ENCODE measurements around the gene MEF2B. TPM values are rescaled to one million over a fixed set of nuclear protein-coding genes. Genes with fewer than 3 reads are reported as not detected.

The MEF2B gene
- polyA plus RNA-seq, 1 donor from 2014 or later, result 0.22 TPM

DNA sequence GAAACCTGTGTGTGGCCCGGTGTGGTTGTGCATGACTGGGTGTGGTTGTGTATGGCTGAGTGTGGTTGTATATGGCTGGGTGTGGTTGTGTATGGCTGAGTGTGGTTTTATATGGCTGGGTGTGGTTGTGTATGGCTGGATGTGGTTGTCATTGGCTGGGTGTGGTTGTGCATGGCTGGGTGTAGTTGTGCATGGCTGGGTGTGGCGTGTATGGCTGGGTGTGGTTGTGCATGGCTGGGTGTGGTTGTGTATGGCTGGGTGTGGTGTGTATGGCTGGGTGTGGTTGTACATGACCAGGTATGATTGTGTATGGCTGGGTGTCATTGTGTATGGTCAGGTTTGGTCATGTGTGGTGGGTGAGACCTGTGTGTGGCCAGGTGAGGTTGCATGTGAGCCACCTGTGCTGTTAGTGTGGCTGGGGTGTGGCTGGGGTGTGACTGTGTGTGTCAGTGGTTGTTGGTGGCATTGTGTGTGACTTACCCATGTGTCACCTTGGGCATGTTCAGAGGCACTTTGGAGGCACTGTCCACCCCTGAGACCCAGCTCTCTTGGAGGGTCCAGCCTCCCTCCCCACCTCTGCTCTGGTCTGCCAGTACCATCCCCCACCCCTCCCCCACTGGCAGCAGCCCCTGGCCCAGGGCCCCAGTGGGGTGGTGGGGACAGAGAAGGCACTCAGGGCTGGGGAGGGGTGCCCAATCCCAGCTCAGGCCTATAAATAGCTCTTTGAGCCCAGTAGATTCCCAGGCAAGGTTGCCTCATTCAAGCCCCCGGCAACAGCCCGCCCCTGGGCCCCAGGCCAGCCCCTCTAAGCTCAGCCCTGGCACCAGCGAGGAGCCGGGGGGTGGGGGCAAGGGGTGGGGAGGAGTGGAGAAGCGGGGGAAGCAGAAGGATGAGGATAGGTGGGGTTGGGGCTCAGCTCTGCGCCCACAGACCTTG lies 37.8 kb upstream of the MEF2B start:
- Histone ChIP-seq H3K36me3 (ENCODE audit: insufficient read depth, low read length) (no peaks in the 10 kb centered on the region), H3K4me2 (ENCODE audit: low read length) (no peak overlapping the region), H3K9me3 (ENCODE audit: low read length) (no peaks in the 10 kb centered on the region), H3K4me3 (ENCODE audit: low read length) (no peak overlapping the region), H3K79me2 (replicated peaks; ENCODE audit: insufficient read depth, low read length) (peaks cover 16% of the 10 kb centered on the region), H4K20me1 (ENCODE audit: insufficient read depth) (no peaks in the 10 kb centered on the region), H2AFZ (ENCODE audit: low read depth, low read length) (no peak overlapping the region), H3K27ac (ENCODE audit: low read length) (no peak overlapping the region), H3K27me3 (ENCODE audit: insufficient read depth, low read depth, low read length) (no peaks in the 10 kb centered on the region), H3K9me2 (ENCODE audit: insufficient read depth, low read length) (no peaks in the 10 kb centered on the region), H3K9ac (ENCODE audit: low read length) (no peak overlapping the region), H3F3A (ENCODE audit: insufficient read depth, low read length, poor library complexity, severe bottlenecking) (no peaks in the 10 kb centered on the region)
- TF ChIP-seq RAD21 (conservative IDR thresholded peaks at IDR 0.05) (no peak), SMC3 (conservative IDR thresholded peaks at IDR 0.05; ENCODE audit: poor library complexity) (no peak), EZH2 (IDR thresholded peaks at IDR 0.05; ENCODE audit: borderline replicate concordance, insufficient read depth, low read length, poor library complexity, severe bottlenecking) (no peak), EP300 (conservative IDR thresholded peaks at IDR 0.05; ENCODE audit: poor library complexity, severe bottlenecking) (no peak), POLR2AphosphoS5 (IDR thresholded peaks at IDR 0.05) (no peak), TAF1 (IDR thresholded peaks at IDR 0.05; ENCODE audit: low read depth) (no peak), MXI1 (conservative IDR thresholded peaks at IDR 0.05; ENCODE audit: poor library complexity, severe bottlenecking) (no peak)
- TF ChIP-seq, protein P1, sequence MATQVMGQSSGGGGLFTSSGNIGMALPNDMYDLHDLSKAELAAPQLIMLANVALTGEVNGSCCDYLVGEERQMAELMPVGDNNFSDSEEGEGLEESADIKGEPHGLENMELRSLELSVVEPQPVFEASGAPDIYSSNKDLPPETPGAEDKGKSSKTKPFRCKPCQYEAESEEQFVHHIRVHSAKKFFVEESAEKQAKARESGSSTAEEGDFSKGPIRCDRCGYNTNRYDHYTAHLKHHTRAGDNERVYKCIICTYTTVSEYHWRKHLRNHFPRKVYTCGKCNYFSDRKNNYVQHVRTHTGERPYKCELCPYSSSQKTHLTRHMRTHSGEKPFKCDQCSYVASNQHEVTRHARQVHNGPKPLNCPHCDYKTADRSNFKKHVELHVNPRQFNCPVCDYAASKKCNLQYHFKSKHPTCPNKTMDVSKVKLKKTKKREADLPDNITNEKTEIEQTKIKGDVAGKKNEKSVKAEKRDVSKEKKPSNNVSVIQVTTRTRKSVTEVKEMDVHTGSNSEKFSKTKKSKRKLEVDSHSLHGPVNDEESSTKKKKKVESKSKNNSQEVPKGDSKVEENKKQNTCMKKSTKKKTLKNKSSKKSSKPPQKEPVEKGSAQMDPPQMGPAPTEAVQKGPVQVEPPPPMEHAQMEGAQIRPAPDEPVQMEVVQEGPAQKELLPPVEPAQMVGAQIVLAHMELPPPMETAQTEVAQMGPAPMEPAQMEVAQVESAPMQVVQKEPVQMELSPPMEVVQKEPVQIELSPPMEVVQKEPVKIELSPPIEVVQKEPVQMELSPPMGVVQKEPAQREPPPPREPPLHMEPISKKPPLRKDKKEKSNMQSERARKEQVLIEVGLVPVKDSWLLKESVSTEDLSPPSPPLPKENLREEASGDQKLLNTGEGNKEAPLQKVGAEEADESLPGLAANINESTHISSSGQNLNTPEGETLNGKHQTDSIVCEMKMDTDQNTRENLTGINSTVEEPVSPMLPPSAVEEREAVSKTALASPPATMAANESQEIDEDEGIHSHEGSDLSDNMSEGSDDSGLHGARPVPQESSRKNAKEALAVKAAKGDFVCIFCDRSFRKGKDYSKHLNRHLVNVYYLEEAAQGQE (IDR thresholded peaks at IDR 0.05; ENCODE audit: borderline replicate concordance), result no peak
- TF ChIP-seq, protein P2, sequence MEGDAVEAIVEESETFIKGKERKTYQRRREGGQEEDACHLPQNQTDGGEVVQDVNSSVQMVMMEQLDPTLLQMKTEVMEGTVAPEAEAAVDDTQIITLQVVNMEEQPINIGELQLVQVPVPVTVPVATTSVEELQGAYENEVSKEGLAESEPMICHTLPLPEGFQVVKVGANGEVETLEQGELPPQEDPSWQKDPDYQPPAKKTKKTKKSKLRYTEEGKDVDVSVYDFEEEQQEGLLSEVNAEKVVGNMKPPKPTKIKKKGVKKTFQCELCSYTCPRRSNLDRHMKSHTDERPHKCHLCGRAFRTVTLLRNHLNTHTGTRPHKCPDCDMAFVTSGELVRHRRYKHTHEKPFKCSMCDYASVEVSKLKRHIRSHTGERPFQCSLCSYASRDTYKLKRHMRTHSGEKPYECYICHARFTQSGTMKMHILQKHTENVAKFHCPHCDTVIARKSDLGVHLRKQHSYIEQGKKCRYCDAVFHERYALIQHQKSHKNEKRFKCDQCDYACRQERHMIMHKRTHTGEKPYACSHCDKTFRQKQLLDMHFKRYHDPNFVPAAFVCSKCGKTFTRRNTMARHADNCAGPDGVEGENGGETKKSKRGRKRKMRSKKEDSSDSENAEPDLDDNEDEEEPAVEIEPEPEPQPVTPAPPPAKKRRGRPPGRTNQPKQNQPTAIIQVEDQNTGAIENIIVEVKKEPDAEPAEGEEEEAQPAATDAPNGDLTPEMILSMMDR (IDR thresholded peaks at IDR 0.05; ENCODE audit: poor library complexity, severe bottlenecking), result no peak

DNA sequence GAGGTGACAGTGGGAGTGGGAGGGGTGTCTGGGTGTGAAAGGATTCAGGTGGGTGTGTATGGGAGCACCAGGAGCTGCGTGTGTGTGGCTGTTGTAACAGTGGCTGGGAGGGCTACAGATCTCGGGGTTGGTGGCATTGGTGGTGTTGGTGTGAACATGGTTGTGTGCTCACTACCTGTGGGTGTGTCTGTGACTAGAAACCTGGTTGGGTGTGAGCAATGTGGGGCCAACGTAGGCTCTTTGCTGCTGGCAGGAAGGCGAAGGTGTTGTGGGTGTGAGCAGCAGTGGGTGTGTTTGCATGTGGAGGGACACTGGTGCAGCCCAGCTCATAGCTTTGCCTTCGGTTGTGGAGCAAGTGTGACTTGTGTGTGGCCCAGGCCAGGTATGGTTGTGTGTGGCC lies 36.9 kb upstream of the MEF2B start:
- H2AFZ ChIP-seq (ENCODE audit: low read depth, low read length), result no peak overlapping the region
- peaks cover 6% of the 10 kb centered on the region for H3K79me2 ChIP-seq (replicated peaks; ENCODE audit: insufficient read depth, low read length)
- H3K4me2 ChIP-seq (ENCODE audit: low read length), result no peak overlapping the region
- no peak for TF ChIP-seq SMC3 (conservative IDR thresholded peaks at IDR 0.05; ENCODE audit: poor library complexity)
- TF ChIP-seq, protein P2 (IDR thresholded peaks at IDR 0.05; ENCODE audit: poor library complexity, severe bottlenecking), result no peak
- TF ChIP-seq EZH2 (IDR thresholded peaks at IDR 0.05; ENCODE audit: borderline replicate concordance, insufficient read depth, low read length, poor library complexity, severe bottlenecking), result no peak
- TF ChIP-seq MXI1 (conservative IDR thresholded peaks at IDR 0.05; ENCODE audit: poor library complexity, severe bottlenecking), result no peak
- no peak for TF ChIP-seq EP300 (conservative IDR thresholded peaks at IDR 0.05; ENCODE audit: poor library complexity, severe bottlenecking)
- TF ChIP-seq POLR2AphosphoS5 (IDR thresholded peaks at IDR 0.05), result no peak
- TF ChIP-seq, protein P1 (IDR thresholded peaks at IDR 0.05; ENCODE audit: borderline replicate concordance), result no peak
- no peak for TF ChIP-seq RAD21 (conservative IDR thresholded peaks at IDR 0.05)
- no peak for TF ChIP-seq TAF1 (IDR thresholded peaks at IDR 0.05; ENCODE audit: low read depth)
- no peaks in the 10 kb centered on the region for H4K20me1 ChIP-seq (ENCODE audit: insufficient read depth)
- no peak overlapping the region for H3K4me3 ChIP-seq (ENCODE audit: low read length)
- H3K9me3 ChIP-seq (ENCODE audit: low read length), result no peaks in the 10 kb centered on the region
- H3K27ac ChIP-seq (ENCODE audit: low read length), result no peak overlapping the region
- H3K27me3 ChIP-seq (ENCODE audit: insufficient read depth, low read depth, low read length), result no peaks in the 10 kb centered on the region
- no peaks in the 10 kb centered on the region for H3K36me3 ChIP-seq (ENCODE audit: insufficient read depth, low read length)
- H3K9ac ChIP-seq (ENCODE audit: low read length), result no peak overlapping the region
- no peaks in the 10 kb centered on the region for H3K9me2 ChIP-seq (ENCODE audit: insufficient read depth, low read length)
- H3F3A ChIP-seq (ENCODE audit: insufficient read depth, low read length, poor library complexity, severe bottlenecking), result no peaks in the 10 kb centered on the region
